ENCODE measurements around the gene RBPMS2. TPM values are rescaled to one million over a fixed set of nuclear protein-coding genes. Genes with fewer than 3 reads are reported as not detected.

The RBPMS2 gene
- total RNA-seq, 4 donors from 2014 or later = 1.5 to 58.4 (median 6.4) TPM

- H3K9me3 ChIP-seq = no peaks in the 10 kb centered on the region
- no peaks in the 10 kb centered on the region for H3K27me3 ChIP-seq
- intact Hi-C loops (cut with DNase I; ENCODE audit: low total_unique reads) = no loop called here
- H3K4me3 ChIP-seq = peak overlapping the region; percentile 41 to 95
- H3K36me3 ChIP-seq = no peaks in the 10 kb centered on the region
- peak overlapping the region; percentile 97 to 98 for H3K27ac ChIP-seq
- TF ChIP-seq POLR2A (IDR thresholded peaks at IDR 0.05) (no peak), CTCF (IDR thresholded peaks at IDR 0.05) (no peak)
- peak in 1 of 2 donors; percentile 46 for DNase-seq
- H3K4me1 ChIP-seq = peaks cover 0 to 8% of the 10 kb centered on the region in 2 donors
Measured at GRCh38 chr15:64774037-64774628, 1.3 kb downstream of the RBPMS2 start.

GRCh38 chr15:64773606-64774005, 1.8 kb downstream of the RBPMS2 start:
- TF ChIP-seq POLR2A (IDR thresholded peaks at IDR 0.05) = no peak
- no peak for TF ChIP-seq CTCF (IDR thresholded peaks at IDR 0.05)
- peak overlapping the region; percentile 97 to 98 for H3K27ac ChIP-seq
- intact Hi-C loops (cut with DNase I; ENCODE audit: low total_unique reads) = no loop called here
- H3K9me3 ChIP-seq = no peaks in the 10 kb centered on the region
- H3K27me3 ChIP-seq = no peaks in the 10 kb centered on the region
- H3K4me1 ChIP-seq = peaks cover 0 to 8% of the 10 kb centered on the region in 2 donors
- peak overlapping the region in 1 of 2 donors; percentile 95 for H3K4me3 ChIP-seq
- no peaks in the 10 kb centered on the region for H3K36me3 ChIP-seq
- DNase-seq = no peak

GRCh38 chr15:64772964-64773363, 2.4 kb downstream of the RBPMS2 start:
- peak overlapping the region in 1 of 2 donors; percentile 98 for H3K27ac ChIP-seq
- H3K4me3 ChIP-seq = no peak overlapping the region
- H3K27me3 ChIP-seq = no peaks in the 10 kb centered on the region
- TF ChIP-seq CTCF (IDR thresholded peaks at IDR 0.05) (no peak), POLR2A (IDR thresholded peaks at IDR 0.05) (no peak)
- intact Hi-C loops (cut with DNase I; ENCODE audit: low total_unique reads) = no loop called here
- H3K4me1 ChIP-seq = peaks cover 0 to 8% of the 10 kb centered on the region in 2 donors
- H3K36me3 ChIP-seq = no peaks in the 10 kb centered on the region
- no peaks in the 10 kb centered on the region for H3K9me3 ChIP-seq
- no peak for DNase-seq

GRCh38 chr15:64772488-64772887, 2.9 kb downstream of the RBPMS2 start:
- peak overlapping the region in 1 of 2 donors; percentile 11 for H3K27ac ChIP-seq
- TF ChIP-seq CTCF (IDR thresholded peaks at IDR 0.05) (no peak), POLR2A (IDR thresholded peaks at IDR 0.05) (no peak)
- no peaks in the 10 kb centered on the region for H3K36me3 ChIP-seq
- no peak for DNase-seq
- H3K9me3 ChIP-seq = no peaks in the 10 kb centered on the region
- H3K27me3 ChIP-seq = no peaks in the 10 kb centered on the region
- H3K4me1 ChIP-seq = peaks cover 0 to 8% of the 10 kb centered on the region in 2 donors
- H3K4me3 ChIP-seq = no peak overlapping the region
- intact Hi-C loops (cut with DNase I; ENCODE audit: low total_unique reads) = no loop called here

- H3K27ac ChIP-seq = no peak overlapping the region
Measured at GRCh38 chr15:64770626-64771025, 4.8 kb downstream of the RBPMS2 start.

More at GRCh38 chr15:64770626-64771025, 4.8 kb downstream of the RBPMS2 start:
- no peak for TF ChIP-seq CTCF (IDR thresholded peaks at IDR 0.05)
- TF ChIP-seq POLR2A (IDR thresholded peaks at IDR 0.05) = no peak
- H3K4me3 ChIP-seq = no peak overlapping the region
- no peaks in the 10 kb centered on the region for H3K9me3 ChIP-seq
- H3K27me3 ChIP-seq = no peaks in the 10 kb centered on the region
- no peaks in the 10 kb centered on the region for H3K4me1 ChIP-seq
- intact Hi-C loops (cut with DNase I; ENCODE audit: low total_unique reads) = no loop called here
- no peaks in the 10 kb centered on the region for H3K36me3 ChIP-seq
- DNase-seq = no peak

Data from uterus (tissue), 4 donors.